ENCODE data around the gene ELL.
A peak's percentile ranks its signal among the peaks of the same experiment; 100 is the strongest.

ELL gene

DNA sequence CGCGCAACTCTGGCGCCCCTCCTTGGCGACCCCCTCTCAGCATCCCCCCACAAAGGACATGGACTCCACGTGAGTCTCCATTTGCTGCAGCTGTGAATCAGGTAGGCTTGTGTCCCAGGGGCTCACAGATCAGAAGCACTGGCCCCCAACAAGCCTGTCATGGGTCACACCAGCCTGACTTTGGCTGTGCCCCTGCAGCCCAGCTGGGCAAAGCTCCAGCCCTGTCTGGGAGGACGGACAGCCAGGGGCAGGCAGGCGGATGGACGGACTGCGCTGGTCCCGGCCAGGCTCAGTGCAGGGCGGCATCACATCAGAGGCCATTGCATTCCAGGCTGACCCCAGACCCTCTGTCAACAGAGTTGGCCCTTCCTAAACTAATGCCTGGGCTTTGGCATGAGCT is 55.5 kb downstream of the ELL start:
- no peak for DNase-seq

DNA sequence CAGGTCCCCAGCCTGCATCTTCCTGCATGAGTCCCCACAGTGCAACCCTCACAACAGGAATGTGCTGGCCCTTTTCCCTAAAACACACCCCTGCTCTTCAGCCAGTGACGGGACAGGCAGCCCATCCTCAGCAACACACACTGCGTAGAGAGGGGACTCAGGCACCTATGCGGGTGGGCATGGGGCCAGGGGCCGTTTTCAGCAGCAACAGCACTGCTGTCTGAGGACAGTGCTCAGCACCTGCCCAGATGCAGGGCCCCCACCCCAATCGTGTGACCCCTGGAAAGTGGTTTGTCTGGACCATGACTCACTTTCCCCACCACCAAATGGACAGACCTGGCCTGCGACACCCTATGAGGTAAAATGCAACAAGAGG is 55.9 kb downstream of the ELL start:
- DNase-seq, result no peak

- DNase-seq, result no peak
Observed at GRCh38 chr19:18465214-18465963, 56.5 kb downstream of the ELL start.

DNA sequence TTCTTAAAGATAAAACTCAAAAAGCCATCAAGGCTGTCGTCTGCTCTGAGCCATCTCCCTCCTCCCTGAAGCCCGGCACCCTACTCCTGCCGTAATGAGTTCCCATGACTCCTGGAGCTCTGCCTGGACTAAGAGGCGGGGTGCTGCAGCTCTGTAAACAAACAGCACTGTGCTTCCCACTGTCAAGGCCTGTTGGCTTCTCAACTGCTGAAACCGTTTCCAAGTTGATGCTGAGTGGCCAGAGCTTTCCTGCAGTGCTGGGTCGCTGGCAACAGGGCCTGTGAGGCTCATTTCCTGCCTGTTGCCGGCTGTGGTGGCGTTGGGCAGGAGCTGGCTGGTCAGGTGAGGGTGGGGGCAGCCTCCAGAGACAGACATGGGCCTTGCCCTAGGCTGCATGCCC is 57.2 kb downstream of the ELL start:
- DNase-seq, result peak; percentile 35

DNA sequence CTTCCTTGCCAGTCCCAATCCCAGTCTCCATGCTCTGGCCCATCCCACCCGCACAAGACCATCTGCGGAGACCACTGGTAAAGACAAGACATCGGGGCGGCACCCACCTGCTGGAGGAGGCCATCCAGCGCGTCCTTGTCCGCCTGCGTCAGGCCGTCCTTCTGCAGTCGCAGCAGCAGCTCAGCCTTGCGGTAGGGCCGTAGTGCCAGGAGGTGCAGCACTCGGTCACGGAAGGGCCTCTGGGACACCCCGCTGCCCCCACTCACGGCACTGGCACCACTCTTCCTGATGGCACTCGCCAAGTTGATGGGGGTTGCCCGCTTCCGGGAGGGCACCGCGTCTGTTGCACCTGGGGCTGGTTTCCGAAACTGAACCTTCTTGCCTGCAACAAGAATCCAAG is 60.4 kb downstream of the ELL start:
- no peak for DNase-seq

GRCh38 chr19:18460900-18461299 is 61.0 kb downstream of the ELL start:
- no peak for DNase-seq

DNA sequence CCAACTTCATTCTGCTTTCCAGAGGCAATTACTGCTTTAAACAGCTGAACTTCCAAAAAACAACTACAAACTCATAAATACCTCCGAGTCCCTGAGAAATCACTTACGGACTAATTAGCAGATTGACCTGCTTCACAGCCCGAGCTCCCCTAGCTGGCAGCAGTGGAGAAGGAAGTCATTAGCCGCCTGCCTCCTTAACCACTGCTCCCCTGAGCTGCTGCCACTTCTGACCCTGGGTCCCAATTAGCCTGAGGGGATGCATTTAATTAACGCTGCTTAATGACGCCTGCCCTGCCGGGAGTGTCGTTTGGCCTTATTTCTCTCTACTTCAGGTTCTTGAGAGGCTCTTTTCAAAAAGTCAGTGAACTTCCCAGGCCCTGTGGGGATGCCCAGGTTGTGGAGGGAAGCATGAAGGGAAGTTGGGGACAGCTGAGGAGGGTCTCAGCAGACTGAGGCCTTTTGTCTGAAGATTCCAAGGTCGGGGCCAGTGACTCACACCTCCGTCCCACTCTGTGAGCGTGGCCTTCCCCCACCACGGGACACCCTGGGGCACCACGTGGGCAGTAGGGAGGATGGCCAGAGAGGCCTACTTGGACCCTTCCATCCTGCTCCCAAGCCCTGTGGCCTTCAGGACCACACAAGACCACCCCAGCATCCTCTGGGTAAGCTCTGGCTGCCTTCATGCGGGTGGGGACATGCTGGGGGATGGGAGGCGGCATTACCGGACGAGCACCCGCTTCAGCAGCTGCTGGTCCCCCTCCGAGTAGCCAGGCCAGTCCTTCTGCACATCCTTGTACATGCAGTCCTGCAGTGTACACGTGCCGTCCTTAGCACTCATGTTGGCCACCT is 64.2 kb downstream of the ELL start:
- DNase-seq, result no peak

GRCh38 chr19:18456974-18457373 is 64.9 kb downstream of the ELL start:
- DNase-seq, result no peak

DNA sequence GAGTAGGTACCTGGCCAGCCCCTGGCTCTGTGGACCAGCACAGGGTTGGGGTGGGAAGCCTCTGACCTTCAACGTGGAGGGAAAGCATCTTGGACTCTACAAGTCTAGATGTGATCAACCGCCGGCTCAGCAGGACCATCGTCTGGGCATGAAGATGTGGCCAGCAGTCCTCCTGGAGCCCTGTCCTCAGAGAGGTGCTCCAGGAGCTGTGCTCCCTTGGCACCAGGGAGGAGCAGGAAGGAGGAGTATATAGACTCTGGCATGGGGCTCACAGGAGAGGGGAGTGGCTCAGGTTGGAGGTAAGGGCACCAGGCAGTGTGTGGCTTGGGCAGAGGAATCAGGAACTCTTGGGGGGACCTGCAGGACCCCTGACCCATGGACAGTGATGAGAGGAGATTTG is 65.6 kb downstream of the ELL start:
- no peak for DNase-seq

DNA sequence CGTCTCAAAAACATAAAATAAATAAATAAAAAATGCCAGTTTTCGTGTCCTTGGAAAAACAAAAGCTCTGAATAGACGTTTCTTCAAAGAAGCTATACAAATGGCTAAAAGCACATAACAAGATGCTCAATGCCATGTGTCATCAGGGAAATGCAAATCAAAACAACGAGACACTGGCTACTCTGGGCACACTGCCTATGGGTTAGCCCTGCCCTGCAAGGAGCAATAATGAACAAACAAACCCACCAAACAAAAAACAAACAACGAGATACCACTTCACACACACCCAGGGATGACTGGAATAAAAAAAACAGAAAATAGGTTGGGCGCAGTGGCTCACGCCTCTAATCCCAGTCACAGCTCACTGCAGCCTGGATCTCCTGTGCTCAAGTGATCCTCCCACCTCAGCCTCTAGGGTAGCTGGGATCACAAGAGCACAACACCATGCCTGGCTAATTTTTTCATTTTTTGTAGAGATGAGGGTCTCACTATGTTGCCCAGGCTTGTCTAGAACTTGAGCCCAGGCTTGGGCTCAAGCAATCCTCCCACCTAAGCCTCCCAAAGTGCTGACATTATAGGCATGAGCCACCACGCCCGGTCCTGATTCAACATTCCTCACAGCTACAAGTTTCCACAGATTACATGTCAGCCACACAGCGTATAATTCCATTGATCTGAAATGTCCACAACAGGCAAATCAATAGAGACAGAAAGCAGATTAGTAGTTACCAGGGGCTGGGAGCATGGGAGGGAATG is 68.4 kb downstream of the ELL start:
- DNase-seq, result no peak

DNA sequence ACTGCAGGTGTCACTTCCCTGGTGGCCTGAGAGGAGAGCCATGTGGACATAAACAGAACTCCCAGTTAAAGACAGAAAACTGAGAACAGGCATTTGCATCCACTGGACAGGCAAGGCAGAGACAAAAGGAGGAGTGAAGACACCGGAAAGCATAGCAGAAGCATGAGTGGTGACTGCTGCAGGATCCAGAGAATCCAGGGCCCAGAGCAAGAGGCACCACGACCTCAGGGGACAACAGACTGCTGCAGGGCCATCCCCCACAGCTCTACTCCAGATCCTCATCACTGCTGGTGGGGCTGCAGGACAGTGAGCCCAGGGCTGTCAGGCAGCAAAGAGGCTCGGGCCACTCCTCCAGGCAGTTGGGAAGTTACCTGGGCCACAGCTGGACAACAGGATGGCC is 69.5 kb downstream of the ELL start:
- no peak for DNase-seq

DNA sequence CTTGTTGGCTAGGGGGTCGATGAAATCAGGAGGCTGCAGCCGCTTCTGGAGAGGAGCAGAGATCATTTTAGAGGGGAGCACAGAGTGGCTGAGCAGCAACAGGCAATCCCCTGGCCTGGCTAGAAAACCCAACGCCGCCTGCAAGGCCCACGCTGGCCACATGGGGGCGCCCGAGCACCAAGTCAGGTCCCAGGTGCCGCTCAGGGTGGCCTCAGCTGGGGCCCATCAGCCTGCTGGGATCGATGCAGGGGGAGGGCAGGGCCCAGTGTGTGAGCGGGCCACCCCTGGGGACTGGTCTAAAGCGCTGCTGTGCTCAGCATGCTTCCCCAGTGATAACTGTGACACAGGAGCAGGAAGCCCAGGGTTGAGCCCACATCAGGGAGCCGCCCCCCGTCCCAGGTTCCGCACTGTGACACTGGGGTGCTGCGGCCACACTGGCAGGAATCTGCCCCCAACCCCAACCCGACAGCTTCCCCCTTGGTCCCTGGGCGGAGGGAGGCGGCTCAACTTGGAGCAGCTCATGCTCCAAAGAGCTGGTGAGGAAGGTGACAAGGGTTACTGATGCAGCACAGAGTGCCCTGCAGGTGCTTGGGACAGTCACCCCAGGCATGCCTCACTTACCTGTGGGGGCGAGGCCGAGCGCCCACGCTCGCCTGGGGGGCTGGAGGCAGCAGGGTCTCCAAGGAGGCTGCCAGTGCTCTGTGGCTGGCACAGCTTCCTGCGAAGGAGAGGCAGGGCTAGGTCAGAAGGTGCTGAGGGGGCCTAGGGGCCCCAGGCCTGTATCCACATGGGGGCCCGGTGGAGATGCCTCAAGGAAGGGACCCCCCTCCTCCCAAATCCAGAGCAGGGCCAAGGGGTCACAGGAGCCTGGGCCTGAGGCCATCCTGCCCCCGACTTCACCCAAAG is 70.7 kb downstream of the ELL start:
- DNase-seq, result peak; percentile 46

- no peak for DNase-seq
Observed at GRCh38 chr19:18450021-18450930, 71.6 kb downstream of the ELL start.

GRCh38 chr19:18449552-18449951 is 72.3 kb downstream of the ELL start:
- no peak for DNase-seq

- no peak for DNase-seq
Observed at GRCh38 chr19:18446811-18447359, 75.0 kb downstream of the ELL start.

GRCh38 chr19:18446145-18446810 is 75.6 kb downstream of the ELL start:
- DNase-seq, result no peak

- DNase-seq, result no peak
Observed at GRCh38 chr19:18445262-18445948, 76.5 kb downstream of the ELL start.

- no peak for DNase-seq
Observed at GRCh38 chr19:18444513-18444912, 77.4 kb downstream of the ELL start.

DNA sequence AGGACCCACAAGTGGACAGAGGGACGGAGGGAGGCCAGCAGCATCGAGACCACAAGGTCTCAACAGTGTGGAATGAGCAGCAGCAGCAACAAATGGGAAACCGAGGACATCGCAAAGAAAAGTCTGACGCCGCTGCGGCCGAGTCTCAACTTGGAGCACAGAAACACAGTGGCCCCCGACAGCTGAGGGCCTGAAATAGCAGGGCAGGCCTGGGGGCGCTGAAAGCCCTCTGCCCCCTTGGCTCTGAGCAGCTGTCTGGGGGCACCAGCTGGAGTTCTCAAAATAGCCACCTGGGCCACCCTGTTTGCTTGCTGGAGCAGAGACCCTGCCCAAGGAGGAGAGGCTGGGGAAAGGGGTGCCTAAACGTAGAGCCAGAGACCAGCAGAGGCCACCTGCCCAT is 78.0 kb downstream of the ELL start:
- no peak for DNase-seq

DNA sequence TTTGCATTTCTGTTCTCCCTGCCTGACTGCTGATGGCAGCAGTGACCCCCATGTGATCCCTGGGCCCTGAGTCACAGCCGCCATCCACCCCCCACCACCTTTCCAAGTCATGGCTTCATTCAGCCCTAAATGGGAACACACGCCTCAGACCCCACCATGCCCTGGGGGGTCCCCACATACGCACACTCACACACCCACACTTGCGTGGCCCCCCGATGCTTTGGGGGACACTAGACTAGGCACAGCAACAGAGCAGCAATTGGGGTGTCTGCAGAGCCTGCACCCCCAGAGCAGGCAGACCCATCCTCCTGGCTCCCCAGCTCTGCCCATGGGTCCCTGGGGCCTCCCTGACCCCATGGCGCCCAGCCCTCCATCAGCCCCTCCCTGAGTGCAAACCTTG is 78.5 kb downstream of the ELL start:
- no peak for DNase-seq
